ENCODE data around the gene LRRC49. TPM values are rescaled to one million over a fixed set of nuclear protein-coding genes. Genes with fewer than 3 reads are reported as not detected.

LRRC49 gene
- total and polyA plus RNA-seq, 12 donors: 9.7 to 149 (median 67.3) TPM

GRCh38 chr15:70976851-70977250, 84.2 kb downstream of the LRRC49 start:
- 87 to 89% methylated on average over 2 of the region's 2 CpGs for WGBS, 2 donors
- no peak overlapping the region for H3K4me3 ChIP-seq
- H3K27ac ChIP-seq: no peak overlapping the region
- H3K4me1 ChIP-seq: peaks cover 0 to 7% (median 0%) of the 10 kb centered on the region in 9 donors
- intact Hi-C loops (cut with DNase I): no loop called here
- DNase-seq: no peak
- no peak for ATAC-seq
- H3K9me3 ChIP-seq: peaks cover 0 to 6% (median 0%) of the 10 kb centered on the region in 11 donors
- TF ChIP-seq CTCF (IDR thresholded peaks at IDR 0.05): no peak
- no peaks in the 10 kb centered on the region for H3K27me3 ChIP-seq
- H3K36me3 ChIP-seq: peaks cover 0 to 10% (median 0%) of the 10 kb centered on the region in 9 donors

- intact Hi-C loops (cut with DNase I): no loop called here
Observed at GRCh38 chr15:70995383-70995970, 102.9 kb downstream of the LRRC49 start.

GRCh38 chr15:70998319-70998718, 105.7 kb downstream of the LRRC49 start:
- Histone ChIP-seq H3K4me3 (no peak overlapping the region), H3K36me3 (peaks cover 0 to 35% (median 0%) of the 10 kb centered on the region in 9 donors), H3K4me1 (peaks cover 0 to 6% (median 0%) of the 10 kb centered on the region in 9 donors), H3K27ac (no peak overlapping the region), H3K9me3 (peaks cover 0 to 23% (median 8%) of the 10 kb centered on the region in 11 donors), H3K27me3 (no peaks in the 10 kb centered on the region)
- no peak for DNase-seq
- intact Hi-C loops (cut with DNase I): no loop called here
- ATAC-seq: no peak
- no peak for TF ChIP-seq CTCF (IDR thresholded peaks at IDR 0.05)

More at GRCh38 chr15:70995383-70995970, 102.9 kb downstream of the LRRC49 start:
- Histone ChIP-seq H3K27me3 (no peaks in the 10 kb centered on the region), H3K27ac (no peak overlapping the region), H3K4me1 (no peaks in the 10 kb centered on the region), H3K9me3 (peaks cover 0 to 30% (median 9%) of the 10 kb centered on the region in 11 donors), H3K36me3 (peaks cover 0 to 52% (median 8%) of the 10 kb centered on the region in 9 donors), H3K4me3 (no peak overlapping the region)
- DNase-seq (no peak), ATAC-seq (no peak)
- no peak for TF ChIP-seq CTCF (IDR thresholded peaks at IDR 0.05)
- WGBS, 2 donors: 48 to 54% methylated on average over 5 of the region's 5 CpGs

DNA sequence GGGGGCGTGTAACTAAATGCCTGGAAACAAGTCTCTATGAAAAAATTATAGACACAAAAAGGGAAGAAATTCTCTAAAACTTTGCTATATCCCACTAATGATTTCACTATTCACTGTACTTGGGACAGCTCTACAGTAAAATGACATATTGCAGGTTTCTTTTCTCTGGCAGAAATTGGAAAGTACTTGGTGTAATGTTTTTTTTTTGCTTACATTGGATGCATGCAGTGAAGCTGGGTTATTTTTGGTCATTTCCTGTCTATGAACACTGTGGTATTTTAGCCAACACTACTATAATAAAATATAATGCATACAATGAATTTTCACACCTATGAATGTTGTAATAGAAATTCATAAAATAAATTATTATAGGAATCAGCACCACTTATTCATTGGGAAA, 109.7 kb downstream of the LRRC49 start:
- Histone ChIP-seq H3K36me3 (peaks cover 0 to 30% (median 0%) of the 10 kb centered on the region in 9 donors), H3K4me1 (peaks cover 0 to 6% (median 0%) of the 10 kb centered on the region in 9 donors), H3K9me3 (peaks cover 0 to 22% (median 8%) of the 10 kb centered on the region in 11 donors), H3K4me3 (no peak overlapping the region), H3K27ac (no peak overlapping the region), H3K27me3 (no peaks in the 10 kb centered on the region)
- no peak for ATAC-seq
- intact Hi-C loops (cut with DNase I): loop anchor here in 1 of 10 donors (10.0 kb wide), 1 partner anchor 442 kb away; no protein-coding TSS in a partner anchor
- no peak for TF ChIP-seq CTCF (IDR thresholded peaks at IDR 0.05)
- DNase-seq: no peak
- 84 to 85% methylated on average over 1 of the region's 1 CpG for WGBS, 2 donors
